ENCODE results near the gene E2F3.

Gene E2F3

DNA sequence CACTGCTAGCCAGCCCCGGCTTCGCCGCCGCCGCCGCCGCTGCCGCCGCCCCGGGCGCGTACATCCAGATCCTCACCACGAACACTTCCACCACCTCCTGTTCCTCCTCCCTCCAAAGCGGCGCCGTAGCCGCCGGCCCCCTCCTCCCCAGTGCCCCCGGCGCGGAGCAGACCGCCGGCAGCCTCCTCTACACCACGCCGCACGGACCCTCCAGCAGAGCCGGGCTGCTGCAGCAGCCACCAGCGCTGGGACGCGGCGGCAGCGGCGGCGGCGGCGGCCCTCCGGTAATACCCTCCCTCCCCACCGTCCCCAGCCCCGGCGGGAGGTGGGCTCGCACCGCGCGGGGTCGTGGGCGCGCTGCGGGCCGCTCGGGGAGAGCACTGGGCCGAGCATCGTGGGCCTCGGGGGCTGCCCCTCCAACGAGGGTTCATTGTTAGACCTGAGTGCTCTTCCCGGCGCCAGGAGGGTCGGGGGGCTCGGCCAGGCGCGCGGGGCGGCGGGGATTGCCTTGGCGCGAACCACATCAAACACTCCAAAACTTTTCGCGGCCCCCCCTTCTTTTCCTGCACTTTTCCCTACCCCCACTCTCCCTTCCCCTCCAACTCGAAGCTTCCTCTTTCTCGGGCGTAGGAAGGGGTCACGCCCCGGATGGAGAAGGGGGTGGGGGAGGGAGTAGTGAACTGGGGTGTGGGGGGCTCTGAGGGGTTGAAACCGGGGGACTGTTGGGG, 827 bp downstream of the E2F3 start:
- DNase-seq = peak in 38 of 51 donors; percentile 1 to 72 (median 26)

DNA sequence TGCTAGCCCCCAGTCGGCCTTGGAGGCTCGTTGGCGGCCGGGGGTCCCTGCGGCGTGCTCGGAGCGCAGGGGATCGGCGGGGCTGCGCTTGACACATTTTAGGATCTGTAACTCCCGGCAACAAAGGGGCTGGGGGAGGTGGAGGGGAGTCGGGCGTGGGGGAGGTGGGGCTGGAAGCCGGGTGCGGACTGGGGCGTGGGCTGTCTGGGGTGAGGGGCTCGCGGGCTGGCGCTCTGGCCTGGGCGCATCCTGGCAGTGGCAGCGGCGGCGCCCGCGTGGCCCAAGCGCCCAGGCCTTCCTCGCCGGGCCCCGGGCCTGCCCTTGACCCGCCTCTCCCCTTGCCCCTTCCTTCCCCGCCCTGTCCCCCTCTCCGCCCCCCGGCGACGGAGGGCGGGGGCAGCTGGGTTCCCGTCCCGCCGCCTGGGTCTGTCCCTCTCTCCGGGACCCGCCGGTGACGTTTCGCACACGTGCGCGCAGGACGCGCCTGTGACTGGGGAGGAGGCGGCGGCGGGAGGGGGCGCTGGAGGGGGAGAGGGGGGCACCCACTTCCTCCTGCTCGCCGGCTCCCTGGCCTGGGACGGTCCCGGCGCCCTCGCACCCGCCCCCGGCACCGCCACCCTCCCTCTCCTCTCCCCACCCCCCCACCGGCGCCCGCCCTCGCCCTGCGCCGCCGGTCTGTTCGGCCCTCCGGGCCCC, 1.5 kb downstream of the E2F3 start:
- DNase-seq = peak in 50 of 51 donors; percentile 9 to 87 (median 68)

DNA sequence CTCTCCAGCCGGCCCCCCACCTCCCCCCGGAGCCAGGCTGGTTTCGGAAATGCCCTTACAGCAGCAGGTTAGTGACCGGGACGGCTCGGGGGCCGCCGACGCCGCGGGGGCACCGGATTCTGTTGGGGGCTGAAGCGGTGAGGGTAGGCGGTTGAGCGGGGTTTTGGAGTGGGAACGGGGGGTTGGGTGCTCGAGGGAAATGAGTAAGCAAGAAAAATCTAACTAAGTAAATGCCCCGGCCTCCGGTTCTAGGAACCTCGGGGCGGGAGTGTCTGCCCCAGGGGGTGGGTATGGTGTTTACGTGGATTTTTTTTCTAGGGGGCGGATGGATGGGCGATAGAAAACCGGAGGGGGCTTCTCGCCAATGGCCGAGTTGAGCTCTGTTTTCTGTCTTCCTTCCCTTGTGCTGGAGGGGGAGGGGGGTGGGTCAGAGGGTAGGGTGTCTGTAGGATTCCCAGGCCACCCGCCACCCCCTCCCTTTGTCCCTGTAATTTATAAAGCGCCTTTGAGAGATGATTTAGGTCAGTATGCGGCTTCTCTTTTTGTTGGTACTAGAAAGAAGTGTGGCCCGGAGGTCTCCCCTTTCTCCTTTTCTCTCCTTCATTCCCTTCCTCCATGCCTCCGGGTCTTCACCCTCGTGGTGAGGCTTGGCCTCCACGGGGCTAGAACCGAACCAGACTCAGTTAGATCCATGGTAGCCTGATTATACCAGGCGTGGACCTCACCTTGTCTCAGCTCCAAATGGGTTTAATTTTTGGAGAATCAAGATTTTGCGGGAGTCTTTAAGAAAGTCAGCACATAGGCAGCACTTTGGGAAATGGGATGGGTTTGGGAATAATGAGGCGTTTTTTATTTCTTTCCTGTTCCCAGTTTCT, 2.3 kb downstream of the E2F3 start:
- peak in 20 of 51 donors; percentile 3 to 71 (median 38) for DNase-seq

DNA sequence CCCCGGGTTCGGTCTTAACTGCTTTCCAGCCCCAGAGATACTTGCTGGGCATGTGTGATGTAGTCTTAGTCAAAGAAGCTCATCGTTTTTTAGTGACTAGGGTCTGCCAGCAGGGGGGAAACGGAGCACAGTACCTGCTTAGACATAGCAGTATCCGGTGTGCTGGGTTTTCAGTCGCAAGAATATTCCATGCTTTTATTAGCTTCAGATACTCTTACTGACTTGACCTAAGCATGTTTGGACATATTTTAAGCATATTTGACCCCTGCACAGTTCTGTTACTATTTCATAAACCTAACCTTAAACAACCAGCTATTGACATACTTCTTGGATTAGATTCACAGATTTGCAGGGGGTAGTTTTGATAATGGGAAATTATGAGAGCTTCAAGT, 3.0 kb downstream of the E2F3 start:
- peak in 11 of 51 donors; percentile 0 to 28 (median 5) for DNase-seq

GRCh38 chr6:20408851-20409250, 7.2 kb downstream of the E2F3 start:
- no peak for DNase-seq

- DNase-seq = peak in 1 of 51 donors; percentile 3
Measured at GRCh38 chr6:20409427-20409971, 7.8 kb downstream of the E2F3 start.

DNA sequence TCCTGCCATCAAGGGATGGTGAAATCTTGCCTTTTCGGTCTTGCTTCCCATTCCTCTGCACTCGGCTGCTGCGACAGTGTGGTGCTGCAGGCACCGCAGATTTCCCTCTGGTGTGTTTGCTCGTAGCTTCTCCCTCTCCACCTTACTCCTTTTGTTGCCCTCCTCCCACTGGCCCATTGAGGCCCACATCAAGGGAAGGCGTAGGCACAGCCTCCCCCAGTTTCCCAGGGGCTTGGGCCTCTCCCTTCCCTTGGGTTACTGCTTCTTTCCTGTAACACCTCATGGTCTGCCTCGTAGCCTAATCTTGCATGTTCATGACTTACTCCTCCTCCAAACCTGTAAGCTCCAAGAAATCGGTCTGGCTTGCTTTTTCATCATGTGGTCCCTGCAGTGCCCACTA, 9.9 kb downstream of the E2F3 start:
- DNase-seq = no peak

DNA sequence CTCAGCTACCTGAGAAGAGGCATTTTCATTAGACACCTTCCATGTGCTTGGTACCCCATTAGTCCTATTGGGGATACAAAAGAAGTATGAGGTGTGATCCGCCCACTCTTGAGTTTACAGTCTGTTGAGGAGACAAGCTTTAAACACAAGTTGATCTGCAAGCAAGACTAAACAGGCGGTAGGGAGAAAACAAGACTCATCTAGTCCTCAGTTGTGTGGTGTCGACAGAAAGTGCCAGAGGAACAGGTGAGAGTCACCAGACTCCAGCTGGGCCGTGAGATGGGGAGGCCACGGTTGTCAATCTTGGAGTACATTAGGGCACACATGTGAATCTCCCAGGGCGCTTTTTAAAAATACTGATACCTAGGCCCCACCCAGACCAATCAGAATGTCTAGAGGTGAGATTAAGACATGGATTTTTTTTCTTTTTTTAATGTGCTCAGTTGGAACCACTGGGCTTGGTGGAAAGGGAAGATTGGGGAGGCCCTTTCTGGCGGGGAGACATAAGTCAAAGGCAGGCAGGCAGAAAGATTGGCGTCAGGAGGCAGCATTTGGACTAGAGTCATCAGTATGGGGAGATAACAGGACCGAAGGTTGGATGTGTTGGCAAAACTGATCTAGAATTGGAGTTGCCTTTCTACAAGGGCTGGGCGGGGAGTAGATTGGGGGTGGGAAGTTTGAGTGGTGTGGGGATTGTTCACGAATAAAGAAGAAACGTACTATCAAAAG, 10.4 kb downstream of the E2F3 start:
- DNase-seq = no peak

DNA sequence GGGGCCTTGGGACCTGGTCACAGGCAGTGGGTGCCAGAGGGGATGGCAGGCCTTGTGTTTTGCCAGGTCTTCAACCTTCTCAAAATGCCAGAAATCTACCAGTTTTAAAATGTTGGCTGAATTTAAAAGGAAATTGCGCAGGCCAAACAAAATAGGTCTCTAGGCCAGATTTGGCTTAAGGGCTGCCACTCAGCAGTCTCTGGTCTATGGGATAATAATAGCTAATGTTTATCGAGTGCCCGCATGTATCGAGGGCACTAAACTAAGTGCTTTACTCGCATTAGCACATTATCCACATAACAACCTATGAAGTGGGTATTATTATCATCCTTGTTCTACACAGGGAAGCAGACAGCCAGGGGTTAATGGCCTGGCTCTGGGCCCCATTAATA, 11.0 kb downstream of the E2F3 start:
- no peak for DNase-seq

DNA sequence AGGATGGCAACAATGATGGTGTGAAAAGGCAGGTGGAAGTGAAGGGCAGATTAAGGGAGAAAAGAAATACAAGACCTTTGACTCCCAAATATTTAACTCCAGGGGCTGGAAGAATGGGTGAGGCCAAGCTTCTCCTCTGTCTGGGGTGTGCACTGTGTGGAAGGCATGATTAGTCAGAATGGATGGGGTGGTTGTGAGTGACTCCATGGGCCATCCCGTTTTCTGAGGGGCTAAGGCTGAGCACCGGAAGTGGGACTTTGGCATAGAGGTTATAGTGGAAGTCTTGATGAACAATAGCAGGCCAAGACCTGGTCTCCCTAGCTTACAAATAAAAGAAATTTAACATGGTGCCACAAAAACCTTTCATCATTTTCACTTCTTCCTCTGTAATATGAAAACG, 12.1 kb downstream of the E2F3 start:
- no peak for DNase-seq

GRCh38 chr6:20414711-20415110, 13.0 kb downstream of the E2F3 start:
- DNase-seq = no peak

DNA sequence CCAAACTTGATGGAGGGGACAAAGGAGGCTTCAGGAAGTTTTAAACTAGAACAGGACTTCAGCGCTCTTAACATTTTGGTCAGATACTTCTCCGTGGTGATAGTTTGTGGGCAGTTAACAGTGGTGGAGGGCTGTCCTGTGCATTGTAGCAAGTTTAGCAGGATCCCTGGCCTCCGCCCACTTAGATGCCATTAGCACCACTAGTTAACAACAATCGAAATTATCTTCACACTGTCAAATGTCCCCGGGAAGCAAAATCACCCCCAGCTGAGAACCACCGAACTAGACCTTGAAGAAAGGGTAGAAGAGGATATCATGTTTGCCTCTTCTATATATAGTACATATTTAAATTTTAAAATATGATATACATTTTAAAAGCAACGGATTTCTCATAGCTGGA, 13.6 kb downstream of the E2F3 start:
- DNase-seq = no peak

- no peak for DNase-seq
Measured at GRCh38 chr6:20415712-20416454, 14.2 kb downstream of the E2F3 start.

GRCh38 chr6:20416567-20417345, 15.1 kb downstream of the E2F3 start:
- no peak for DNase-seq

DNA sequence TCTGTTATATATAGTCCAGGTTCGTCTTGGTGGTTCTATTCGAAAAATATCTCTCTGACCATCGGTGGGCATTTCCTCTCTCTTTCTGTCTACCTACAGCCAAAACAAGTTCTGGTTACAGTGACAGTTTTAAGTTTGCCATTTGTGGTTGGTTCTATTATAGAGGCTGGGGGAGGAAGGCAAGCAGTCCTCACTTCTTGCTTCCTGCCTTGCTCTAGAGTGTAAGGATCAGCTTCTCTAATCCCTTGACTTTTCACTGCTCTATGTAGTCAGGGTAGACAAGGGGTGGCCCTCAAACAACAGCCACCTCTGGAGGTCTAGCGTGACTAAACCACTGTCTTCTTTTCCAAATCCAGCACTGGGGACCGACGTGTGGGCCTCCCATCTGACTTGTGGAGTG, 16.1 kb downstream of the E2F3 start:
- DNase-seq = no peak

- no peak for DNase-seq
Measured at GRCh38 chr6:20426177-20427082, 24.8 kb downstream of the E2F3 start.

DNA sequence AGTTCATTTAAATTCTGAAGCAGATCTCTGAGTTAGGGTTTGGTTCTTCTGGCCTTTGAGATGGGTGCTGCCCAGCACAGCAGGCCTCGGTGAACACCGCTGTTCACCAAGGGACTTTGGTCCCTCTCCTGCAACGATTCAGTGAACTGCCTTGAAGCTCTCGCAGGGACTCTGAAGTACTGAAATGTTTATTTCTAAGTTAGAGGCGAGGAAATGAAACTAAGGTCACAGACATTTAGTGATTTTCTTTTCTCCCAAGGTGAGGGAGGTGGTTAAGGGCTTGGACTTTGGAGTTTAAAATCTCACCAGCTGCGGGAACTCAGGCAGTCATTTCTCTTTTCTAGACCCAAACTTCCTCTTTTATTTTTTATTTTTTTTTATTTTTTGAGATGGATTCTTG, 26.2 kb downstream of the E2F3 start:
- DNase-seq = no peak

- DNase-seq = no peak
Measured at GRCh38 chr6:20432692-20433091, 31.0 kb downstream of the E2F3 start.

GRCh38 chr6:20433321-20433720, 31.6 kb downstream of the E2F3 start:
- DNase-seq = no peak

Data from hypothalamus (tissue), 51 donors.